KMS-11 (cell line): Measurements from ENCODE around the gene C17orf107.
A peak's percentile ranks its signal among the peaks of the same experiment; 100 is the strongest.

Experiments used
- H2AFZ ChIP-seq: fragments of 200-600 bp; sonication (generic); 2 replicates; pipeline ENCODE4 v1.6.1; 2016; ENCODE audit warnings: antibody characterized with exemption, mixed run types, low read depth
- H3K27ac ChIP-seq: fragments of 200-600 bp; sonication (generic); 2 replicates; pipeline ENCODE4 v1.6.1; 2016; ENCODE audit warnings: mild to moderate bottlenecking, mixed run types
- H3K27me3 ChIP-seq: fragments of 200-600 bp; sonication (generic); 2 replicates; pipeline ENCODE4 v1.6.1; 2017; ENCODE audit warnings: mild to moderate bottlenecking, low read depth, mixed run types, moderate library complexity; ENCODE audit not compliant: insufficient read depth
- H3K36me3 ChIP-seq: fragments of 200-600 bp; sonication (generic); 2 replicates; pipeline ENCODE4 v1.6.1; 2017; ENCODE audit warnings: mild to moderate bottlenecking, mixed run types; ENCODE audit not compliant: insufficient read depth
- H3K4me1 ChIP-seq: fragments of 200-600 bp; sonication (generic); 2 replicates; pipeline ENCODE4 v1.6.1; 2016; ENCODE audit warnings: mild to moderate bottlenecking, low read depth, mixed run types; ENCODE audit not compliant: poor library complexity, severe bottlenecking
- H3K4me2 ChIP-seq: fragments of 200-600 bp; sonication (generic); 2 replicates; pipeline ENCODE4 v1.7.0; 2016; ENCODE audit warnings: mild to moderate bottlenecking, mixed run types
- H3K4me3 ChIP-seq: fragments of 200-600 bp; sonication (generic); IDR thresholded peaks from 2 replicates; pipeline ENCODE4 v1.6.1; 2017; ENCODE audit warnings: low read depth, low read length, mixed read lengths; ENCODE audit not compliant: insufficient read depth
- H3K79me2 ChIP-seq: fragments of 200-600 bp; sonication (generic); 2 replicates; pipeline ENCODE4 v1.6.1; 2016; ENCODE audit warnings: low read depth, mixed run types; ENCODE audit not compliant: insufficient read depth
- H3K9ac ChIP-seq: fragments of 200-600 bp; sonication (generic); 2 replicates; pipeline ENCODE4 v1.6.1; 2016; ENCODE audit warnings: mild to moderate bottlenecking, mixed run types
- H4K20me1 ChIP-seq: fragments of 200-600 bp; sonication (generic); 2 replicates; pipeline ENCODE4 v1.6.1; 2016; ENCODE audit warnings: mild to moderate bottlenecking, mixed run types; ENCODE audit not compliant: insufficient read depth
- TF ChIP-seq, protein P1 (sequence below): fragments of 200-600 bp; sonication (generic); conservative IDR thresholded peaks from 2 replicates; pipeline ENCODE4 v1.6.1; 2017; ENCODE audit warnings: low read depth, mild to moderate bottlenecking, antibody characterized with exemption, low read length, moderate library complexity, mixed read lengths

Gene C17orf107

GRCh38 chr17:4939546-4939795, 40.1 kb downstream of the C17orf107 start:
- H2AFZ ChIP-seq: no peak overlapping the region; the same call in 1 of the 2 replicates
- H4K20me1 ChIP-seq: no peaks in the 10 kb centered on the region
- H3K4me2 ChIP-seq: no peak overlapping the region
- peak overlapping the region; percentile 60; the same call in 1 of the 2 replicates for H3K27ac ChIP-seq
- H3K79me2 ChIP-seq: no peaks in the 10 kb centered on the region
- no peaks in the 10 kb centered on the region for H3K4me1 ChIP-seq
- peak overlapping the region; percentile 47; the same call in 1 of the 2 replicates for H3K9ac ChIP-seq
- TF ChIP-seq, protein P1, sequence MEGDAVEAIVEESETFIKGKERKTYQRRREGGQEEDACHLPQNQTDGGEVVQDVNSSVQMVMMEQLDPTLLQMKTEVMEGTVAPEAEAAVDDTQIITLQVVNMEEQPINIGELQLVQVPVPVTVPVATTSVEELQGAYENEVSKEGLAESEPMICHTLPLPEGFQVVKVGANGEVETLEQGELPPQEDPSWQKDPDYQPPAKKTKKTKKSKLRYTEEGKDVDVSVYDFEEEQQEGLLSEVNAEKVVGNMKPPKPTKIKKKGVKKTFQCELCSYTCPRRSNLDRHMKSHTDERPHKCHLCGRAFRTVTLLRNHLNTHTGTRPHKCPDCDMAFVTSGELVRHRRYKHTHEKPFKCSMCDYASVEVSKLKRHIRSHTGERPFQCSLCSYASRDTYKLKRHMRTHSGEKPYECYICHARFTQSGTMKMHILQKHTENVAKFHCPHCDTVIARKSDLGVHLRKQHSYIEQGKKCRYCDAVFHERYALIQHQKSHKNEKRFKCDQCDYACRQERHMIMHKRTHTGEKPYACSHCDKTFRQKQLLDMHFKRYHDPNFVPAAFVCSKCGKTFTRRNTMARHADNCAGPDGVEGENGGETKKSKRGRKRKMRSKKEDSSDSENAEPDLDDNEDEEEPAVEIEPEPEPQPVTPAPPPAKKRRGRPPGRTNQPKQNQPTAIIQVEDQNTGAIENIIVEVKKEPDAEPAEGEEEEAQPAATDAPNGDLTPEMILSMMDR: no peak
- H3K27me3 ChIP-seq: no peaks in the 10 kb centered on the region
- no peak overlapping the region for H3K4me3 ChIP-seq
- H3K36me3 ChIP-seq: no peaks in the 10 kb centered on the region

DNA sequence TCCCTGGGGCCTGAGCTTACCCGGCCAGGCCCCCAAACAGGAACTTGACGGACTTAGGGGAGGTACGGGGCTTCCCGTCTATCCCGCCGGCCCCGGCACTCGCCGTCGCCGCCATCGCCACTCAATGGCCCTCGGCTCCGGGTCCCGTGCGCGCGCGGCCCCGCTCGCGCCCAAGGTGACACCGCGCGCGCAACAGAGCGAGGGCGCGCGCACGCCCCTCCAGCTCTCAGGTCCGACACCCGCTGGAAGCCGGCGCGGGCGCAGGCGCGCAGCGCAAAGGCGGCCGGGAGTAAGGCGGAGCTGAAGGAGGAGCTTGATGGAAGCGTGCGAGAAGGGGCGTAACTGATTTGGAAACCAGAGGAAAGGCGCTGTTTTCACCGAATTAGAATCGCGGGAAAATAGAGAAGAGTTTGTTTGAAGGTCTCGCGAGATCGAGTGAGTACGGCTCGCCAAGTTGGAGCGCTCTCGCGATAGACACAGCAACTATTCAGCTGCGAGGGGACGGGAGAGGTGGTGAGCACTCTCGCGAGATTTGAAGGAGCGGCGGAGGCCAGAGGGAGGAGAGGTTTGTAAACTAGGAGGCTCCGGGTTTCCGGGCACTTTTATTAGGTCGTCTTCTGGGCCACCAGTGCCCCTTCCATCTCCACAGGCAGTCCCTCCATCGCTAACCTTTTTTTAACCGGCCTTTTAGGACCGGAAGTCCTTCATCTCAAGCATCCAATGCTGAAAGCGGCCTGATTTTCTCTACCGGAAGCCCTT, 40.6 kb downstream of the C17orf107 start, which contains the start of the genes RNF167 and SLC25A11:
TSS of gene RNF167 (plus strand) at position 473 of the 759 bp plus-strand sequence. CDS start 642 bp downstream, outside the sequence.
TSS of gene SLC25A11 (minus strand) at position 251 of the 759 bp plus-strand sequence. CDS start at position 115, 136 bp downstream.
- Histone ChIP-seq H4K20me1 (no peaks in the 10 kb centered on the region), H3K4me3 (no peak within 1 kb of the TSS), H3K27ac (peak within 1 kb of the TSS; percentile 60), H3K27me3 (no peaks in the 10 kb centered on the region), H3K9ac (peak within 1 kb of the TSS; percentile 73; the same call in 1 of the 2 replicates), H2AFZ (no peak within 1 kb of the TSS; the same call in 1 of the 2 replicates), H3K36me3 (no peaks in the 10 kb centered on the region), H3K4me1 (no peaks in the 10 kb centered on the region), H3K79me2 (no peaks in the 10 kb centered on the region), H3K4me2 (peak within 1 kb of the TSS; percentile 45; the same call in 1 of the 2 replicates)
- TF ChIP-seq, protein P1: no peak

DNA sequence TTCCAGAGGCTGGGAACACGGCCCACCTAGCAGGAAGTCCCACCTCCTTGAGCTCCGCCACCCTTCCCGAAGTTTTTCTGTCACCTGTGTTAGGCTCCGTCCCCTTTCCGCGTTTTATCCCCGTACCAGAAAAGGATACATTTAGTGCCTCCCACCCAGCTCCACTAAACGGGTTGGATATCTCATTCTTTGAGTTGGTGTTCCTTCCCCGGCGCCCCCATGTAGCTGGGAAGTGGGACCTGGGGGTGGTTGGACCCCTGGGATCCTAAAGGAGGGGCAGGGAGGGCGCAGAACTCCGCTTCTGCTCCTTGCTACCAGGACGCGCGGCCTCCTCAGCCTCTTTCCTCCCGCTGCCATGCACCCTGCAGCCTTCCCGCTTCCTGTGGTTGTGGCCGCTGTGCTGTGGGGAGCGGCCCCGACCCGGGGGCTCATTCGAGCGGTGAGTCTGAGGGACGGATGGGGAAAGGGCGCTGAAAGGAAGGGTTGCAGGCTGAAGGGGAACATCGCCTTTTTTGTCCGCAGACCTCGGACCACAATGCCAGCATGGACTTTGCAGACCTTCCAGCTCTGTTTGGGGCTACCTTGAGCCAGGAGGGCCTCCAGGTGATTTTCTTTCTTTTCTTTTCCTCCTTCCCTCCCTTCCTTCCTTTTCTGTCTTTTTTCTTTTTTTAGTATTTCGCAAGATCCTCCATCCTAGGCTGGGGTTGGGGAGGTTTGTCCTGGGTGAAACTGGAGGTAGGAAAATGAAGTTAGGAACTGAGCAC, 41.4 kb downstream of the C17orf107 start:
- H4K20me1 ChIP-seq: no peaks in the 10 kb centered on the region
- no peak overlapping the region for H2AFZ ChIP-seq
- no peaks in the 10 kb centered on the region for H3K36me3 ChIP-seq
- H3K4me2 ChIP-seq: peak overlapping the region; percentile 45; the same call in 1 of the 2 replicates
- peak overlapping the region; percentile 60 for H3K27ac ChIP-seq
- H3K79me2 ChIP-seq: no peaks in the 10 kb centered on the region
- H3K27me3 ChIP-seq: no peaks in the 10 kb centered on the region
- no peaks in the 10 kb centered on the region for H3K4me1 ChIP-seq
- TF ChIP-seq, protein P1: no peak
- H3K4me3 ChIP-seq: no peak overlapping the region
- H3K9ac ChIP-seq: peak overlapping the region; percentile 73; the same call in 1 of the 2 replicates

GRCh38 chr17:4941319-4941610, 41.9 kb downstream of the C17orf107 start:
- H4K20me1 ChIP-seq: no peaks in the 10 kb centered on the region
- H3K9ac ChIP-seq: peak overlapping the region; percentile 73; the same call in 1 of the 2 replicates
- H3K79me2 ChIP-seq: no peaks in the 10 kb centered on the region; the same call in 1 of the 2 replicates
- peak overlapping the region; percentile 60; the same call in 1 of the 2 replicates for H3K27ac ChIP-seq
- no peaks in the 10 kb centered on the region for H3K4me1 ChIP-seq
- H3K4me2 ChIP-seq: peak overlapping the region; percentile 45; the same call in 1 of the 2 replicates
- H3K27me3 ChIP-seq: no peaks in the 10 kb centered on the region
- no peak overlapping the region for H2AFZ ChIP-seq
- TF ChIP-seq, protein P1: no peak
- no peak overlapping the region for H3K4me3 ChIP-seq
- H3K36me3 ChIP-seq: no peaks in the 10 kb centered on the region
